Vagina (tissue), 2 donors: ENCODE data around the gene GABBR2.

Experiments
- CTCF ChIP-seq, 3 experiments: fragments of 450-650 bp in 2 of 3; fragments of 200-600 bp in 1 of 3; sonication (generic) in 1 of 3; IDR thresholded peaks; one replicate each; pipeline ENCODE4 v1.5.1; 2017 to 2019; ENCODE audit warnings: antibody characterized with exemption in 3 of 3, mild to moderate bottlenecking in 2 of 3, moderate library complexity in 2 of 3
- POLR2A ChIP-seq, 2 donors: fragments of 450-650 bp; IDR thresholded peaks; one replicate each; pipeline ENCODE4 v1.6.1; 2017; ENCODE audit warnings: antibody characterized with exemption in 2 of 2, mild to moderate bottlenecking in 2 of 2, moderate library complexity in 2 of 2
- POLR2AphosphoS5 ChIP-seq, 2 donors: sonication (generic); formaldehyde crosslinking; IDR thresholded peaks; one replicate each; pipeline ENCODE4 v1.9.0; 2017; ENCODE audit warnings: antibody characterized with exemption in 2 of 2, mild to moderate bottlenecking in 2 of 2, low read depth in 1 of 2; ENCODE audit not compliant: insufficient read depth in 1 of 2

DNA sequence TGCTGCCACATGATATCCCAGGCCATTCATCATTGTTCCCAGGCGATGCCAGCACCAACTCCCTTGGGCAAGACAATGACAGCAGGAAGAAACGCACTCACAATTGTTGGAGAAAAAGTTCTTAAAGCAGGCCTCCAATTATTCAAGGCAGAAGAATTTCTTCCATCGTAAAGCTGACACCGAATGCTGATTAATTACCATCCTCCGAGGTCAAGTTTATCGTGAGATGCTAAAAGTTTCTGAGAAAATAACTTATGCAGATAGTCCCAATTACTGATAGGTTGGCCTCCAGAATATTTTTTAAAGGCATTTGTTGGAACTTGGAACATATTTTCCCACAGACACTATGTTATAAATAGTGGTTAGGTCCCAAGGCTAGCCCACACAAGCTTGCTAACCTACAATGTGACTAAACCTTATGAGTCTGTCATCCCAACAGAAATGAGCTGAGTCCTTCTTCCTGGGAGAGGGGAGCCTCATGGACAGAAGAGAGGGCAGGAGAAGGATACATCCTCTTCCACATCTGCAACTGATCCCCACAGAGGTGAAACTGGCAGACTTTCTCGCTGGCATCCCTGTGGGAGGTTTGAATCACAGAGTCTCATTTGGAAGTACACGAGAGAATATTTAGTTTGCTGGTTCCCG is 250.9 kb downstream of the GABBR2 start:
- no peak for TF ChIP-seq CTCF (IDR thresholded peaks at IDR 0.05)
- no peak for TF ChIP-seq POLR2A (IDR thresholded peaks at IDR 0.05)
- no peak for TF ChIP-seq POLR2AphosphoS5 (IDR thresholded peaks at IDR 0.05; ENCODE audit: insufficient read depth in 1 of 2, low read depth in 1 of 2)
